ENCODE measurements around the gene FRMD5.
A peak's percentile ranks its signal among the peaks of the same experiment; 100 is the strongest.

Gene FRMD5

GRCh38 chr15:43977072-43977884 lies 217.8 kb downstream of the FRMD5 start:
- no peak for DNase-seq
- TF ChIP-seq, protein P1, sequence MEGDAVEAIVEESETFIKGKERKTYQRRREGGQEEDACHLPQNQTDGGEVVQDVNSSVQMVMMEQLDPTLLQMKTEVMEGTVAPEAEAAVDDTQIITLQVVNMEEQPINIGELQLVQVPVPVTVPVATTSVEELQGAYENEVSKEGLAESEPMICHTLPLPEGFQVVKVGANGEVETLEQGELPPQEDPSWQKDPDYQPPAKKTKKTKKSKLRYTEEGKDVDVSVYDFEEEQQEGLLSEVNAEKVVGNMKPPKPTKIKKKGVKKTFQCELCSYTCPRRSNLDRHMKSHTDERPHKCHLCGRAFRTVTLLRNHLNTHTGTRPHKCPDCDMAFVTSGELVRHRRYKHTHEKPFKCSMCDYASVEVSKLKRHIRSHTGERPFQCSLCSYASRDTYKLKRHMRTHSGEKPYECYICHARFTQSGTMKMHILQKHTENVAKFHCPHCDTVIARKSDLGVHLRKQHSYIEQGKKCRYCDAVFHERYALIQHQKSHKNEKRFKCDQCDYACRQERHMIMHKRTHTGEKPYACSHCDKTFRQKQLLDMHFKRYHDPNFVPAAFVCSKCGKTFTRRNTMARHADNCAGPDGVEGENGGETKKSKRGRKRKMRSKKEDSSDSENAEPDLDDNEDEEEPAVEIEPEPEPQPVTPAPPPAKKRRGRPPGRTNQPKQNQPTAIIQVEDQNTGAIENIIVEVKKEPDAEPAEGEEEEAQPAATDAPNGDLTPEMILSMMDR (IDR thresholded peaks at IDR 0.05; ENCODE audit: low read depth, low read length), result no peak
- no peak overlapping the region for H3K27ac ChIP-seq
- H3K27me3 ChIP-seq (ENCODE audit: insufficient read depth, low read depth, severe bottlenecking), result no peaks in the 10 kb centered on the region
- H3K36me3 ChIP-seq, result no peaks in the 10 kb centered on the region
- H3K9me3 ChIP-seq (ENCODE audit: severe bottlenecking), result no peaks in the 10 kb centered on the region
- H3K4me3 ChIP-seq (ENCODE audit: low read depth, low read length), result no peak overlapping the region

GRCh38 chr15:43975770-43976169 lies 219.3 kb downstream of the FRMD5 start:
- TF ChIP-seq, protein P1 (IDR thresholded peaks at IDR 0.05; ENCODE audit: low read depth, low read length), result no peak
- H3K27me3 ChIP-seq (ENCODE audit: insufficient read depth, low read depth, severe bottlenecking), result no peaks in the 10 kb centered on the region
- no peak overlapping the region for H3K4me3 ChIP-seq (ENCODE audit: low read depth, low read length)
- H3K27ac ChIP-seq, result no peak overlapping the region
- no peaks in the 10 kb centered on the region for H3K9me3 ChIP-seq (ENCODE audit: severe bottlenecking)
- H3K36me3 ChIP-seq, result no peaks in the 10 kb centered on the region
- DNase-seq, result no peak

DNA sequence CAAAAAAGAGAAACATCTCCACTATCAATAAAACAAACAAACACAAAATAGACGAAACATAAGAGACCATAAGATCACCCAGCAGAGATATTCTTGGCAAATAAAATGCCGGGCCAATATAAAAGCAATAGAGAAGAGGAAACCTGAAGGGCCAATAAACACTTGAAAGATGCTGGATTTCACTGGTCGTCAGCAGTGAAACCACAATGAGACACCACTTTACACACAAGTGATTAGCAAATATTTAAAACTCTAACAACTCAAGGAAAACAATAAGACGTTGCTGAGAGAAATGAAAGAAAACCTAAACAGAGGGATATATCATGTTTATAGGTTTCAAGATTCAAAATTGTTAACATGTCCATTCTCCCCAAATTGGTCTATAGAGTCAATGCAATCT lies 219.7 kb downstream of the FRMD5 start:
- H3K27me3 ChIP-seq (ENCODE audit: insufficient read depth, low read depth, severe bottlenecking), result no peaks in the 10 kb centered on the region
- H3K4me3 ChIP-seq (ENCODE audit: low read depth, low read length), result no peak overlapping the region
- H3K27ac ChIP-seq, result no peak overlapping the region
- H3K9me3 ChIP-seq (ENCODE audit: severe bottlenecking), result no peaks in the 10 kb centered on the region
- TF ChIP-seq, protein P1 (IDR thresholded peaks at IDR 0.05; ENCODE audit: low read depth, low read length), result no peak
- no peak for DNase-seq
- H3K36me3 ChIP-seq, result no peaks in the 10 kb centered on the region

- peak; percentile 13 for DNase-seq
Measured at GRCh38 chr15:43974852-43975251, 220.2 kb downstream of the FRMD5 start.

GRCh38 chr15:43969802-43970375 lies 225.2 kb downstream of the FRMD5 start:
- TF ChIP-seq, protein P1 (IDR thresholded peaks at IDR 0.05; ENCODE audit: low read depth, low read length), result no peak
- H3K27me3 ChIP-seq (ENCODE audit: insufficient read depth, low read depth, severe bottlenecking), result no peaks in the 10 kb centered on the region
- no peak for DNase-seq
- H3K9me3 ChIP-seq (ENCODE audit: severe bottlenecking), result no peaks in the 10 kb centered on the region
- H3K27ac ChIP-seq, result no peak overlapping the region
- H3K4me3 ChIP-seq (ENCODE audit: low read depth, low read length), result no peak overlapping the region
- H3K36me3 ChIP-seq, result no peaks in the 10 kb centered on the region

More at GRCh38 chr15:43974852-43975251, 220.2 kb downstream of the FRMD5 start:
- no peaks in the 10 kb centered on the region for H3K27me3 ChIP-seq (ENCODE audit: insufficient read depth, low read depth, severe bottlenecking)
- no peak overlapping the region for H3K4me3 ChIP-seq (ENCODE audit: low read depth, low read length)
- TF ChIP-seq, protein P1 (IDR thresholded peaks at IDR 0.05; ENCODE audit: low read depth, low read length), result no peak
- H3K36me3 ChIP-seq, result no peaks in the 10 kb centered on the region
- no peaks in the 10 kb centered on the region for H3K9me3 ChIP-seq (ENCODE audit: severe bottlenecking)
- no peak overlapping the region for H3K27ac ChIP-seq
